HTR-8/SVneo (cell line): ENCODE results near the gene DLG5.
A peak's percentile ranks its signal among the peaks of the same experiment; 100 is the strongest.

Experiments
- DNase-seq: peaks from one replicate; pipeline ENCODE4 v3.0.0; 2011; ENCODE audit warnings: low spot score, mixed read lengths; ENCODE audit not compliant: insufficient read length
- FAIRE-seq: peaks from 2 replicates; lab custom pipeline; 2011; peaks lifted over from hg19 to GRCh38; lab: Jason Lieb, UNC

DLG5 gene

DNA sequence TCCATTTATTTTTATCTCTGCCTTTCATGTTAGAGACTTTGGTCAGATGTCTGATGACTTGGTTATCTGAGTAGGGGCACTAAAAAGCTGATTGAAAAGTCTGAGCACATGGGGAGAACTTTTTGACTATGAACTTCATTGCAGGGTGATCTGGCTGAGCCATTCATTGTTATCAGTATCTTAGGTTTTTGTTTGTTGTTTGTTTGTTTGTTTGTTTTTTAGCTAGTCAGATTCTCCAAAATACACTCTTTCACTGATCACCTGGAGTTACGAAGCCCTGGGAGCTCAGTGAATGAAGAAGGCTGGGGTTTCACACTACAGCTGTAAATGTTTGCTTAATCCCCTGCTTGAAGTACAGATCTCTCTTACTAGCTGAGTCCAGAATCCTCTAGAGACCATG, 28.6 kb upstream of the DLG5 start:
- DNase-seq (no peak), FAIRE-seq (no peak)

DNA sequence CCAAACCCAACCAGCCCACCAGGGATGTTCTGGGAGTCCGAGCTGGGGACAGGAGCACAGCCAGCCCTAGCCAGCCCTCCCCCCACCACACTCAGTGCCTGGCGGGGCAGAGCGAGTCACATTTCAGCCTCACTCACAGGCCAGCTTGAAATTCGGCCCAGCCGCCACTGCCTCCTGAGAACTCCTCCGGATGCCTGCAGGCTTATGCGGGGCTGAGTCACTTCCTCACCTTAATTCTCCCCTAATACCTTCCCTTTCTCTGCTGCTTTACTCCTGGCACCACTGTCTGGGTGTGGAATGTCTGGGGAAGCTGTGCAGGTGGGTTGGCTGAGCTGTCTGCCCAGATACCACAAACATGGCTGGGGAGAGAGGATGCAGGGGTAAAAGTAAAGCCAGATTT, 22.6 kb upstream of the DLG5 start:
- FAIRE-seq (peak; percentile 72), DNase-seq (peak; percentile 73)

DNA sequence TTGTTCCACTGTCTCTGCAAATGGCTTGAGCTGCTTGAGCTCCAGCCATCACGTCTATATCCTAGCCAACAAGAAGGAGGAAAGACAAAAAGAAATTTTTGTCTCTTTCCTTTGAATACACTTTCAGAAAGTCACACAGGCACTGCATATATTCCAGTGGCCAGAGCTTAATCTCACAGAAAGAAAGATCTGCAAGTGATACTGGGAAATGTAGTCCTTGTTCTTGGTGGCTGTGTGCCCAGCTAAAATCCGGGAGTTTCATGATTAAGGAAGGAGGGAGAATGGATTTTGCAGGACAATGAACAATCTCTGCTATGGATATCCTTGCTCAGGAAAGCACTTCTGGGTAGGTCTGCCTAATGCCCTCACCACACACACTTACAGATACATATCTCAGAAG, 19.5 kb upstream of the DLG5 start:
- no peak for FAIRE-seq
- DNase-seq = no peak

DNA sequence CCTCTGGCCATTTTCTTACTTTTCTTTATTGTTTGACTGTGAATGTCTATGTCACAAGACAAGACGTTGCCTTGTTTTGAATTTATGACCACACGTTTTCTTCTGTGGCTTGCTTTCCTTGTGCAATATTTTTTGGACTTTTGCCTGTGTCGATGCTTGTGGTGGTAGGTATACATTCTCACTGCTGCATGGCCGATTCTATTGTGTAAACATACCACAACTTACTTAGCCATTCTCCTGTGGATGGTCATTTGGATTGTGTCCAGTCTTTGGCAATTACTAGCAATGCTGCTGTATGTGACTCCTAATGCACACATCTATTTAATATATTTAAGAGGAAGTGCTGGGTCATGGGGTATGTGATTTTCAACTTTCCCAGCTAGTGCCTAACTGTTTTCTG, 18.0 kb upstream of the DLG5 start:
- DNase-seq (no peak), FAIRE-seq (no peak)

DNA sequence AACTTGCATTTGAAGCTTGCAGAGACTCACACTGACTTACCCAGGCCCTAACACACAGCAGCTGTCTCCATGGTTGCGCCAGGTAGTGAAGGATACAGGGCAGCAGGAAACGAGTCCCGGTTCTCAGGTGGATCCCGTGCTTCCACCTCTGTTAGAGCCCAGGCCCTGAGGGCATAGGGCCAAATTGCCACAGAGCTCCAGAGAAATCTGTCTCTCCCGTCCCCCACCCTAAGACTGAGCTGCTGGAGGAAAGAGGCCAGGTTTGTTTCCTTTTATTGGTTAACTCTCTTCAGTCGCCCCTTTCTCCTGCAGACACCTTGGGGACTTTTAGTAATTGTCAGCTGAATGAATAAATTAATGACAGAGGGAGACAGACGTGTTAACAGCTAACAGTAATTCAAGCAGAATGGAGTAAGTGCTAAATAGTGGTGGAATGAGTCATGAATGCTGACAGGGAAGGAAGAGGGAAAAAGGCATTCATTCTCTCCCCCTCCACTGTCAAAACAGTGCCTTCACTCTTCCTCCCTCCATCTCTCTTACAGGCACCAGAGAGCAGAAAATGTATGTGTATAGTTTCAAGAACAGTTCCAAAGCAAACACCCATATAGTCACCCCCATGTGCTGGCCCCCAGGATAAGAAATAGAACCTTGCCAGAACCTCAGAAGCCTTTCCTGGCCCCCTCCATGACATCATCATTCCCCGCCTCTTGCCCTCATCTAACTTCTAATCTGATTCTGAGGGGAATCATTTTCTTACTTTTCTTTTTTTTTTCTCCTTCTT, 16.8 kb upstream of the DLG5 start:
- FAIRE-seq = peak; percentile 40
- peak; percentile 65 for DNase-seq

DNA sequence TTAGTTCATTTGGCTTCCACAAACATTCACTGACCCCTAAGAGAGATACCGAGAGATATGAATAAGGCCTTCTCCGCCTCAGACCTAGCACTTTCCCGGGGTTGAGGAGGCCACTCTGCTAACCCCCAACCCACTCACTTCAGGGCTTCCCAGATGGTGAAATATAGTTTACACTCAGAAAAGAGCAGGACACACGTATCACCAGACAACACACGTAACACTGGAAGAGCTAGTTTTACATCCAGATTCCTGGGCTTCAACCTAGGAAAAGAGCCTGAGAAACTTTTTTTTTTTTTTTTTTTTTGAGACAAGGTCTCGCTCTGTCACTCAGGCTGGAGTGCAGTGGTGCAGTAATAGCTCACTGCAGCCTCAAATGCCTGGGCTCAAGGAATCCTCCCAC, 15.2 kb upstream of the DLG5 start:
- no peak for FAIRE-seq
- DNase-seq = no peak

DNA sequence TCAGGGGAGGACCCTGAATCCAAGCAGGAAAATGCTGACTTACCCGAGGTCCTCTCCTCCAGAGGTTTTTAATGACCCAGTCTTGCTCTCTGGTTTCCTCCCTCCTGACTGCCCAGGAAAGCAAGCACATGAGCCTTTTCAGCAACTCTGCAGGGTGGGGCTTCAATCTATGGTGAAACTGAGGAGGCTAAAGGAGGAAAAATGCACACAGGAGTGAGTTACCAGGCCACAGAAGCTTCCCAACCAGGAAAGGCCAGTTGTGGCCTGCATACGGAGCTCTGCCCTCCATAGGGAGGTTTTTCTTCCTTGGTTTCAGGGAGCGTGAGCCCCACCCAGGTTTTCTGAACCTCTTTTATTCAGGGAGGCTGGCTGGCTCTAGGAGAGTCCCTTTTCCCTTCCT, 14.1 kb upstream of the DLG5 start:
- DNase-seq = no peak
- no peak for FAIRE-seq

DNA sequence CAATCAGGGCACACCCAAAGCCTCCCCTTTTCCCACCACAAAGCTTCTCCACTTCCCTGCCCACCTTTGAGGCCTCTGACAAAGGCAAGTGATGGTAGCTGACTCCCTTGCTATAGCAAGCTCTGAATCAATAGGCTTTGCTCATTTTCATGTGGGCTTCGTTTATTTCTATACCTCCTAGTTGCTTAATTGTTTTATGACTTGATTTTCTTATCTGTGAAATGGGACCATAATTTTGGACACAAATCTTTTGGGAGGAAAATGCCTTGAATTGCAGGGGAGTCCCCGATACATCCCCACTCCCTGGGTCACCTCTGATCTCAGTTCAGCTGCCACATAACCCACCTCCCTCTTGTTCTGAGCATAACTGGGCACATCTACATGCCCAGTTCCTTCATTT, 13.7 kb upstream of the DLG5 start:
- FAIRE-seq = no peak
- DNase-seq = no peak

DNA sequence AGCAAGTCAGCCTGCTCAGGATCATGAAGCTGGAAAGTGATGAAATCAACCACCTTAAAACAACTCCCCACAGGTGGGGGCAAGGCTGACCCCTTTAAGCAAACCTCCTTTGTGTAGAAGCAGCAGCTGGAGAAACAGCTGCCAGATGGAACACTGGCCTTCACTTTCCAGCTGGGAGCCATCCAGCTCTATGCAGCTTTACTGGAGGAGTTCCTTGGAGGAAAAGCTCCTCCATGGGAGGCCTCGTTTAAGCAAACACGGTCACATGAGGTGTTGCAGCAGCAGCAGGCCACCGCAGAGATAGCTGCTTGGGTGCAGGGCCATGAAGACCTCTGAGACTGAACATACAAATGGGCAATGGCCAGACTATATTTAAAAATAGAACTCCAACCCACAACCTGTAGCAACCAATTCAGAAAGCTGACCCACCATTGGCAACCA, 13.0 kb upstream of the DLG5 start:
- DNase-seq (no peak), FAIRE-seq (no peak)

DNA sequence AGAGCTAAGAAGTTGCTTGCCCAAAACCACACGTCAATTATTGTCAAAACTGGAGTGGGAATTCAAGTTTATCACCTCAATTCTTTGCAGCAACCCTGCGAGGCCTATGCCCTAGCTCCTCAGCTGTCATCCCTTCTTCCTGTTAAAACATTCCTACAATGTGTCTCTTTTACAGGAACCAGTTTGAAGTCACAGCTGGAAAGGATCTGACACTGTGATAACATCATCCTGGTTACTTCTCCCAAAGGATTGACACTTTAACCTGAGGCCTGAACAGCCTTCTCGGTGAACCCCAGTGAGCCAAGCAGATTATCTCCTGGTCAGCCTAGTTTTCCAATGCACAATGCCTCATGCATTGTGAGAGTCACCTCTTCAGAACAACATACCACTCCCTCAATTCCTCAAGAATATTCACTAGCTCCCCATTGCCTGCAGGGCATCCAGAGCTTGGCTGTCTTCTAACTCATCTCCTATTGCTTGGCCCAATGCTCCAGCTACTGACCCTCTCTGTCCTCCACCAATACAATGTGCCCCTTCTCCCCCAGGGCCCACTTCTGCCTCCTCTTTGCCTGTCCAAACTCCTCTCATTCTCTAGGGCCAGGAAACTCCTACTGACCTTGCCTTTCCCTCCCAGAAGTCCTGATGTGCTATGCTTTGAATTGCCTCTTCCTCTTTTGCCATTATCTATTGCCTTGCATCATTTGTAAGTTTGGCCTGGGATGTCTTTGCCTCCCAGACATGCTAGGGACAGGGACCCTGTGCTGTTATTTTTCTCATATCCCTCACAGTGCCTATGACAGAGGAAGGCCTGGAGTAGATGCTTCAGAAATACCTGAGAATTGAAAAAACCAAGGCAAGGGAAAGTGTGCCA, 10.4 kb upstream of the DLG5 start:
- FAIRE-seq = no peak

DNA sequence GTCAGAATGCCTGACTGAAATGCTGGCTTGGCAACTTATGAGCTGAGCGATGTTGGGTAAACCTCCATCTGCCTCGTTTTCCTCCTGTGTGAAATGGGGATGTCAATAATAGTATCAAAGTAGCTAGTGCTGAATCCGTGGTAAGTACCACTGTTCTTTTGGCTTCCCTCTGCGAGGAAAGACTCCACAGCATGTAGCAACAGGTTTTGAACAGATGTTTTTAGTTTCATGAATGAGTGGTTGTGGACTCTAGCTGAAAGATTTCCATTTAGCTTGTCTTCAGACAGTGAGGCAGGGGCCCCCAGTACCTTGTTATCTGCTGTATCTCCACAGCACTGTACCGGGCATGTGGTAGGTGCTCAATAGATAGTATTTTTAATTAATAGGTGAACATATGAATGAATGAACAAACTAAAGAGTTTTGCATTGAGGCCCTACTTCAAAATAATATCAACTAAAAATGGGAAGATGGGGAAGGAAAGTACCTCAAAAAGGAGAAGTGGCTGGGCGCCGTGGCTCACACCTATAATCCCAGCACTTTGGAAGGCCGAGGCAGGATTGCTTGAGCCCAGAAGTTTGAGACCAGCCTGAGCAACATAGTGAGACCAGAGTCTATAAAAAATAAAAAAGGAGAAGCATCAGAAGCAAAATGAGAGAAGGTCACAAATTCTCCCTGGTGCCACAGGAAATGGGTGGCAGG, 5.6 kb upstream of the DLG5 start:
- FAIRE-seq (no peak), DNase-seq (no peak)

More for the DNA sequence above, 10.4 kb upstream of the DLG5 start:
- no peak for DNase-seq

DNA sequence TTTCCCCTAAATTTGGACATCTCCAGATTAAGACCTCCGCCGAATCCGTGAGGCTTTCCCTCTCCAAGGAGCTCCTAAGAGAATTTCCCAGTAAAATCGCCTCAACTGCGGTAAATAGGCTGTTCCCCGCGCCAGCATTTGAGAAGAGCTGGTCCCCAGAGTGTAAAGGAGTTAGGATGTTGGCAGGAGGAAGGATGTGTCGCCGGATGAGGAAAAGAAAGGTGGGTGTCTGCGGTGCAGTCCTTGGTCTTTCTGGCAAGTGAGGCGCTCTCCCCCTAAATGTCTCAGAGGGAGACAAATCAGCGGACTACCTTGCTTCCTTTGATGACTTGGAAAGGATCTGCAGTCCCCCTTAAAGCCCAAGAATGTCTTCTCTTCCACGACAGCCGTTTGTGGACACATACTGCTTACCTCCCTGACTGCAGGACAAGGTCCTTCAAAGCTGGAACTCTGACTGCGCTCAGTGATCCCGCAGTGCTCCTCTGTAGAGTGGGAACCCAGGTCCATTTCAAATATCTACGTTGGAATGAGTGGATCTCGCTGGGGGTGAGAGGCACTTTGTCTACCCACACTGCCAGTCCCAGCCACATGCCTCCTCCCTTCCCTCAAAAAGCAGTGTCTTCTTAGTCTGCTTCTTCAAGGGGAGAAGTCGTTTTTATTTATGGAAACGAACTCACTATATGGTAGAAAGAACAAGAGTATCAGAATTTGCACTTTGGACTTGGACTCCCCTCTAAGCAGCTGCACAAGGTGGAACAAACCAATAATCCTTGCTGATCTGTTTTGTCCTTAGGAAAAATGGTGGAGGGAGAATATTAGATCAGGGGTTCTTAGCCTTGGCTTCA, 1.1 kb upstream of the DLG5 start:
- FAIRE-seq = no peak
- DNase-seq = no peak

DNA sequence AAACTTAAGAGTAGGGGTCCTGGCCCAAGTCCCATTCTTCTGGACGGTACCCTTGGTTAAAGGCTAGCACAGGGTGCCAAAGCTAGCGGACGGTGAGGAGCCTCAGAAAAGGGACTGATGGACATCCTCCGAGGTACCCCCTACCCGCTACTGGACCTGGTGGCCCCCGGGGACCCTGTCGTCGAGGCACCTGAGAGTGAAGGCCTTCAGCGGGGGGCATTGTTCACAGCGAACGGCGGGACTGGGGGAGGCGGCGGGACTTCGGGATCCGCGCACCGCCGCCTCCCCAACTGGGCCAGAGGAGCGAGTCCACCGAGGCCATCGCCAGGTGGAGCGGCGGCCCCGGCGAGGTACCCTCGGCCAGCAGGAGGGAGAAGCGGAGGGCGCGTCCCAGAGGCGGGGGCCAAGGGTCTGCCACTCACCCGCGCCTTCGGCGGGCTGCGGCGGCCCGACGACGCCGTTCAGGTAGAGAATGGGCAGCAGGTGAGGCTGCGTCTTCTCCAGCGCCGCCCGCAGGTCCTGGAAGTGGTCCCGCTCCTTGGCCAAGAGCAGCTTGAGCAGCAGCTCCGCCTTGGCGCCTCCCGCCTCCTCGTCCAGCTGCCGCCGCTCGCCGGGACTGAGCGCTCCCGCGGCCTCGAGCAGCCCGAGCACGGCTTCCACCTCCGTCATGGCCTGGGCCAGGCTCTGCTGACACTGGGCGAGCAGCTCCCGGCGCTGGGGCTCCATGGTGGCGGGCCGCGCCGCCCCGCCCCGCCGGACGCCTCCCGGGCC, 575 bp downstream of the DLG5 start:
- FAIRE-seq (no peak), DNase-seq (no peak)

DNA sequence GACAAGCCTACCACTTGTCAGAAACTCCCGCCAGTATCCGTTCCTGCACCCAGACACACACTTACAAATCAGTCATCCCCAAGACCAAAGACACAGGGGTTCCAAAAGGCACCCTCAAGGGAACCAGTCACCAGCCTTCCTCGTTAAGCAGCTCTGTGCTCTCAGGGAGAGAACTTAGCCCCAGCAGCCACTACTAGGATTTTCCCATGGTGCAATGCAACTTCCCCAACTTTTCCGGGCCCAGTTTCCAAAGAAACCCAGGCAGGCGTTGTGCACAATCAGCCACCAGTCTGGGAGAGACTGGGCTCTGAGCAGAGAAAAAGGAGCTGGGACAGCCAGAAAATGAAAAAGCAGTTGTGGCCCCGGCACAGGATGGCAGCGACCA, 1.2 kb downstream of the DLG5 start:
- DNase-seq (no peak), FAIRE-seq (no peak)

DNA sequence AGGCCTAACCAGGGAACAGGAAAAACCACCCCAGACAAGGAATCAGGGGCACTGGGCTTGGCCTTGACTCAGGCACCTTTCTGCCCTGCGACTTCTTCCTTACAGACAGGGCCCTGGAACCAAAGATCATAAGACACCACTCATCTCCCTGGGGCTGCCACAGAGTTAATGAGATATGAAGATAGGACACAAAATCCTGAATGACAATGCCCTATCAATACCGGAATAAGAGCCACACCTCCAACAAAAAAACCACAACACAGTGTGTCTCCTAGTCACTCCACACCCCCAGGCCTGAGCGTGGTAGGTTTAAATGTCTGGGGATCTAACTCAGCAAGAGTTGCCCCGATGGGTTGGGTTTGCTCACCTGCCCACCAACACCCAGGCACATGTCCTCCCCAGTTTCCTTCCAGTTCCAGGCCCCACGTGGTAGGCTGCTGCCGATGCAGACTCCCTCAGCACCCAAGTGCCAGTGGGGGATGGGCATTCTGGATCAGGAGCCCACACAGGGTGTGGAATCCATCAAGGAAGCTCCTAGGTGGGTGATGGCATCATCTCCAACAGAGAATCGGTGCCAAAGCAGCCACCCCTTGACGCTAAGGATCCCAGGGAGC, 3.9 kb downstream of the DLG5 start:
- DNase-seq (no peak), FAIRE-seq (no peak)

DNA sequence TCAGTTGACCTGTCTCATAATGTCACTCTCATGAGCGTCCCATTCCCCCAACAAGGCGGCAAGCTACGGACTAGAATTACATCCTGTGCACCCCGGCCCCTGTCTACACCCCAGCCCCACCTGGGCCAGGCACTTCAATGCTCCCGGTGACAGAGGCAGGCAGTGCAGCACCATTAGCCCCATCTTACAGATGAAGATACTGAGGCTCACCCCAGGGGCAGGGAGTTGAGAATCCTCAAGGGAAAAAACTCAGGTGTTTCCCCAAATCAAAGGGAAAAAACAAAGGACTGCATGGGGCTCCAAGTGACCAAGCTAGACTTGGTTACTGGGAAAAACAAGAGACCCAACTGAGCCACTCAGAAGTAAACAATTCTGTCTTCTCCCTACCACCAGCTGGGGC, 4.5 kb downstream of the DLG5 start:
- no peak for DNase-seq
- FAIRE-seq = no peak

DNA sequence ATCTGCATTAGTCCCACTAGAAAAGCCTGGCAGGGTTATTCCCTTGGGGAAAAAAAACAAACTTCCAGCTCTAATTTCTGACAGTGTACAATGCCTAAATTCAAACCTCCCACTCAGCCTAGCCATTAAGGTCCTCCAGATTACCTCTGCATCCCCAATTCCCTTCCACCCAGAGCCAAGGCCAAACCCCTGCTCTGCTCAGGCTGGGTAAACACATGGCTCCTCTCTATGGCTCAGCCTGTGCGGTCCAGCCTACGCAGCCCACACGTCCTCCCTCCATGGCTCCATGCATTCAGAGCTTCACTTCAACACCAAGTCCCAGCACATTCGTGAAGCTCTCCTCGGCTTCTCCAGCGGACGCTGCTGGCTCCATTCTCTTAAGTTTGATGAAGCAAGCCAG, 5.2 kb downstream of the DLG5 start:
- FAIRE-seq = no peak
- no peak for DNase-seq

DNA sequence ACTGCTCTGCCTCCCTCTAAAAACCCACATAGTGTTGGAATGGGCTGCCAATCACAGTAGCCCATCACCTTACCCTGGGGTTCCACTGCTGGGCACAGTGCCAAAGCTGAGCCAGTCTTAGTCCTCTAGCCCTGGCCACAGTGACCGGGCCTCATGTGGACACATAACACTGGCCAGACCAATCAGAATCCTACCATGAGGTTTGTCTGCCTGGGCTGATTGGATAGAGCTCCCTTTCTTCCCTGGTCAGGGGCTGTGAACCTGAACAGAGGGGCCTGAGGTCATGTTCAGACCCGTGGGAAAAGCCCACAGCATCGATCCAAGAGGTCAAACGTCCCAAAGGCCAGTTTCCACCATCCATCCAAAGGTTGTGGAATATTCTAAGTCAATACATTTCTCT, 6.1 kb downstream of the DLG5 start:
- DNase-seq (no peak), FAIRE-seq (no peak)

DNA sequence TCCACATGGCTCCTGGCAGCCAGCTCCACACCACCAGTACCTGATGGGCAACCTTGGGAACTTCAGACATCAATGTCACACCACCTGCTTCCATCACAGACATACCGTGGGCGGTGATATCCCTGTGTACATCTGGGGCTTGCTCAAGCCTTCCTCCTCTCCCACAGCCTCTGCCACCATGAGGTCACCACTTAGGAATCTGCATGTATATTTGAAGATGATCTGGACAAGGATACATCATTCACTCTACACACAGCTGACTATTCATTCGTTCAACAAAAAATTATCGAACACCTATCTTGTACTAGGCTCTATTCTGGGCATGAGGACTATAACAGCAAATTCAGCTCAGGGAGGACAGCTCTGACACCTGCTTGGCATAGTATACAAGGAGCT, 6.8 kb downstream of the DLG5 start:
- peak; percentile 80 for DNase-seq
- FAIRE-seq = peak; percentile 16
